ENCODE results near the gene RIPPLY3. TPM values are rescaled to one million over a fixed set of nuclear protein-coding genes. Genes with fewer than 3 reads are reported as not detected.
"Not testable (repeated sequence)": the region's sequence is repeated elsewhere in the genome, so short reads cannot be mapped to it uniquely, and the experiment has no call there.

The RIPPLY3 gene
- total RNA-seq, 2 experiments from 2014 or later = not detected

GRCh38 chr21:36992671-36993070, 13.8 kb upstream of the RIPPLY3 start:
- H4K20me1 ChIP-seq (ENCODE audit: insufficient read depth, low read length) = no peaks in the 10 kb centered on the region
- peaks cover 13% of the 10 kb centered on the region for H3K4me1 ChIP-seq (ENCODE audit: insufficient read depth, low read length, poor library complexity, severe bottlenecking)
- no peak overlapping the region for H3K4me2 ChIP-seq (ENCODE audit: low read length)
- no peaks in the 10 kb centered on the region for H3K79me2 ChIP-seq (ENCODE audit: insufficient read depth, low read depth, low read length)
- BruUV-seq (replicated peaks) = no TSS peak
- TF ChIP-seq EZH2phosphoT487 (IDR thresholded peaks at IDR 0.05; ENCODE audit: borderline replicate concordance, low read depth, low read length) (no peak), CTCF (conservative IDR thresholded peaks at IDR 0.05; ENCODE audit: low read length) (no peak)
- ChIA-PET CTCF (ENCODE audit: unreplicated experiment) (no interaction called here), POLR2A (no interaction called here)
- H2AFZ ChIP-seq (ENCODE audit: low read length) = no peak overlapping the region
- no peaks in the 10 kb centered on the region for H3K9me3 ChIP-seq (ENCODE audit: low read length)
- no peaks in the 10 kb centered on the region for H3K9me2 ChIP-seq (ENCODE audit: insufficient read depth, low read length)
- H3K36me3 ChIP-seq (ENCODE audit: insufficient read depth, low read length) = no peaks in the 10 kb centered on the region
- intact Hi-C loops (cut with micrococcal nuclease; ENCODE audit: unreplicated experiment) = loop anchor here (5.0 kb wide), 1 partner anchor 80 kb away; the partner anchor contains the start of genes PIGP and TTC3
- H3K27ac ChIP-seq (ENCODE audit: low read depth, low read length, poor library complexity, severe bottlenecking) = no peak overlapping the region
- DNase-seq (ENCODE audit: low spot score) = no peak
- H3K4me3 ChIP-seq (ENCODE audit: low read depth, low read length, poor library complexity, severe bottlenecking) = no peak overlapping the region

- H3K4me1 ChIP-seq (ENCODE audit: insufficient read depth, low read length, poor library complexity, severe bottlenecking) = peaks cover 9% of the 10 kb centered on the region
- no TSS peak for BruUV-seq (replicated peaks)
- no peaks in the 10 kb centered on the region for H3K36me3 ChIP-seq (ENCODE audit: insufficient read depth, low read length)
- H3K79me2 ChIP-seq (ENCODE audit: insufficient read depth, low read depth, low read length) = no peaks in the 10 kb centered on the region
- H2AFZ ChIP-seq (ENCODE audit: low read length) = peak overlapping the region; percentile 64; the same call in 1 of the 2 replicates
- peak; percentile 31; the same call in 1 of the 2 replicates for TF ChIP-seq CTCF (conservative IDR thresholded peaks at IDR 0.05; ENCODE audit: low read length)
- no peak for TF ChIP-seq EZH2phosphoT487 (IDR thresholded peaks at IDR 0.05; ENCODE audit: borderline replicate concordance, low read depth, low read length)
- intact Hi-C loops (cut with micrococcal nuclease; ENCODE audit: unreplicated experiment) = loop anchor here (5.0 kb wide), 1 partner anchor 78 kb away; the partner anchor contains the start of genes PIGP and TTC3
- H3K4me3 ChIP-seq (ENCODE audit: low read depth, low read length, poor library complexity, severe bottlenecking) = no peak overlapping the region
- H3K9me3 ChIP-seq (ENCODE audit: low read length) = no peaks in the 10 kb centered on the region
- POLR2A ChIA-PET = no interaction called here
- H3K4me2 ChIP-seq (ENCODE audit: low read length) = no peak overlapping the region
- no peak overlapping the region for H3K27ac ChIP-seq (ENCODE audit: low read depth, low read length, poor library complexity, severe bottlenecking)
- CTCF ChIA-PET (ENCODE audit: unreplicated experiment) = no interaction called here
- no peaks in the 10 kb centered on the region for H3K9me2 ChIP-seq (ENCODE audit: insufficient read depth, low read length)
- no peaks in the 10 kb centered on the region for H4K20me1 ChIP-seq (ENCODE audit: insufficient read depth, low read length)
- DNase-seq (ENCODE audit: low spot score) = no peak
These were observed 11.9 kb upstream of the RIPPLY3 start for GRCh38 chr21:36994501-36995158.

GRCh38 chr21:36995285-36995684, 11.2 kb upstream of the RIPPLY3 start:
- POLR2A ChIA-PET; H3K9me2 ChIP-seq (ENCODE audit: insufficient read depth, low read length); H3K9me3 ChIP-seq (ENCODE audit: low read length); H3K79me2 ChIP-seq (ENCODE audit: insufficient read depth, low read depth, low read length); H3K36me3 ChIP-seq (ENCODE audit: insufficient read depth, low read length); H4K20me1 ChIP-seq (ENCODE audit: insufficient read depth, low read length); H3K4me3 ChIP-seq (ENCODE audit: low read depth, low read length, poor library complexity, severe bottlenecking); intact Hi-C loops (cut with micrococcal nuclease; ENCODE audit: unreplicated experiment); BruUV-seq (replicated peaks); DNase-seq (ENCODE audit: low spot score); H3K4me2 ChIP-seq (ENCODE audit: low read length); CTCF ChIA-PET (ENCODE audit: unreplicated experiment); H3K27ac ChIP-seq (ENCODE audit: low read depth, low read length, poor library complexity, severe bottlenecking); H3K4me1 ChIP-seq (ENCODE audit: insufficient read depth, low read length, poor library complexity, severe bottlenecking): not testable (repeated sequence)
- peak overlapping the region; percentile 64; the same call in 1 of the 2 replicates for H2AFZ ChIP-seq (ENCODE audit: low read length)
